Cardiac muscle cell (in vitro differentiated cells and primary cell): ENCODE data around the gene TTC39A. TPM values are rescaled to one million over a fixed set of nuclear protein-coding genes. Genes with fewer than 3 reads are reported as not detected.

Experiments
- DNase-seq, 2 donors: peaks; one replicate each; pipeline versions ENCODE4 v3.0.0 to v3.0.0-alpha.2; 2010 to 2017; ENCODE audit warnings: low read depth in 1 of 2, low spot score in 1 of 2
- H3K27ac ChIP-seq: fragments of 200-600 bp; sonication (generic); 2 replicates; pipeline ENCODE4 v1.5.1; 2016
- H3K27me3 ChIP-seq: fragments of 200-600 bp; sonication (generic); 2 replicates; pipeline ENCODE4 v1.6.0; 2016; ENCODE audit warnings: control low read depth
- H3K36me3 ChIP-seq: fragments of 200-600 bp; sonication (generic); 2 replicates; pipeline ENCODE4 v1.5.1; 2016; ENCODE audit warnings: control low read depth
- H3K4me1 ChIP-seq: fragments of 200-600 bp; sonication (generic); 2 replicates; pipeline ENCODE4 v1.8.1; 2017; ENCODE audit warnings: low read depth, mild to moderate bottlenecking, mixed run types
- H3K4me3 ChIP-seq: fragments of 200-600 bp; sonication (generic); 2 replicates; pipeline ENCODE4 v1.5.1; 2016; ENCODE audit warnings: mild to moderate bottlenecking
- H3K9me3 ChIP-seq: fragments of 200-600 bp; sonication (generic); 2 replicates; pipeline ENCODE4 v1.5.1; 2017; ENCODE audit warnings: low read depth, mild to moderate bottlenecking, control low read depth
- CTCF ChIP-seq: IDR thresholded peaks from 2 replicates; pipeline ENCODE4 v1.5.1; 2012; ENCODE audit warnings: low read depth, mild to moderate bottlenecking, low read length
- polyA plus RNA-seq: library from polyadenylated mRNA; unstranded; fragments of >200 nt; fragmentation: Nextera tagmentation; extraction: Ambion mirVana; gene quantifications from 2 replicates; pipeline ENCODE4 v1.2.1, GENCODE V29; 2016
- total RNA-seq: library from RNA; depleted of rRNA; stranded (reverse); fragments of >200 nt; gene quantifications from 2 replicates; pipeline ENCODE4 v1.2.3, GENCODE V29; 2016

TTC39A gene
- total RNA-seq (13.5 and 15.6 TPM in 2 replicates), polyA plus RNA-seq (8.1 and 11.4 TPM in 2 replicates)

GRCh38 chr1:51330331-51331201, at the start of gene TTC39A:
Gene TTC39A (minus strand): TSS chr1:51330562. CDS start chr1:51330477, 85 bp downstream.
- no peak for TF ChIP-seq CTCF
- no peak within 1 kb of the TSS for H3K27ac ChIP-seq
- H3K9me3 ChIP-seq, result no peaks in the 10 kb centered on the region
- no peaks in the 10 kb centered on the region for H3K27me3 ChIP-seq
- peaks cover 13% of the 10 kb centered on the region for H3K4me1 ChIP-seq
- H3K4me3 ChIP-seq, result peak within 1 kb of the TSS; percentile 42
- peak in 1 of 2 donors; percentile 46 for DNase-seq
- no peaks in the 10 kb centered on the region for H3K36me3 ChIP-seq

- H3K36me3 ChIP-seq, result peaks cover 26% of the 10 kb centered on the region
- H3K4me3 ChIP-seq, result no peak overlapping the region
- no peak for TF ChIP-seq CTCF
- DNase-seq, result no peak
- H3K27me3 ChIP-seq, result no peaks in the 10 kb centered on the region
- no peaks in the 10 kb centered on the region for H3K9me3 ChIP-seq
- no peaks in the 10 kb centered on the region for H3K4me1 ChIP-seq
- no peak overlapping the region for H3K27ac ChIP-seq
Observed at GRCh38 chr1:51378871-51379270, 48.5 kb upstream of the TTC39A start.

GRCh38 chr1:51373898-51374297, 43.5 kb upstream of the TTC39A start:
- H3K27me3 ChIP-seq, result no peaks in the 10 kb centered on the region
- H3K4me3 ChIP-seq, result no peak overlapping the region
- no peaks in the 10 kb centered on the region for H3K9me3 ChIP-seq
- no peaks in the 10 kb centered on the region for H3K4me1 ChIP-seq
- H3K36me3 ChIP-seq, result peaks cover 25% of the 10 kb centered on the region
- DNase-seq, result no peak
- no peak overlapping the region for H3K27ac ChIP-seq
- no peak for TF ChIP-seq CTCF

- Histone ChIP-seq H3K4me3 (no peak overlapping the region), H3K4me1 (no peaks in the 10 kb centered on the region), H3K27me3 (no peaks in the 10 kb centered on the region), H3K9me3 (no peaks in the 10 kb centered on the region), H3K27ac (no peak overlapping the region), H3K36me3 (peaks cover 20% of the 10 kb centered on the region)
- no peak for TF ChIP-seq CTCF
- no peak for DNase-seq
Observed at GRCh38 chr1:51372561-51372960, 42.2 kb upstream of the TTC39A start.

GRCh38 chr1:51369171-51369570, 38.8 kb upstream of the TTC39A start:
- no peak for DNase-seq
- H3K27ac ChIP-seq, result no peak overlapping the region
- H3K27me3 ChIP-seq, result no peaks in the 10 kb centered on the region
- peaks cover 29% of the 10 kb centered on the region for H3K36me3 ChIP-seq
- no peaks in the 10 kb centered on the region for H3K9me3 ChIP-seq
- H3K4me1 ChIP-seq, result no peaks in the 10 kb centered on the region
- H3K4me3 ChIP-seq, result no peak overlapping the region
- no peak for TF ChIP-seq CTCF
